GM19328 (cell line): ENCODE measurements around the gene DSCAML1.

ENCODE experiments used
- ATAC-seq: cut with Tn5 transposase; IDR thresholded peaks from one replicate; pipeline ENCODE4 v1.9.1; 2021; ENCODE audit warnings: mild to moderate bottlenecking, moderate library complexity; ENCODE audit not compliant: unreplicated experiment

DSCAML1 gene

DNA sequence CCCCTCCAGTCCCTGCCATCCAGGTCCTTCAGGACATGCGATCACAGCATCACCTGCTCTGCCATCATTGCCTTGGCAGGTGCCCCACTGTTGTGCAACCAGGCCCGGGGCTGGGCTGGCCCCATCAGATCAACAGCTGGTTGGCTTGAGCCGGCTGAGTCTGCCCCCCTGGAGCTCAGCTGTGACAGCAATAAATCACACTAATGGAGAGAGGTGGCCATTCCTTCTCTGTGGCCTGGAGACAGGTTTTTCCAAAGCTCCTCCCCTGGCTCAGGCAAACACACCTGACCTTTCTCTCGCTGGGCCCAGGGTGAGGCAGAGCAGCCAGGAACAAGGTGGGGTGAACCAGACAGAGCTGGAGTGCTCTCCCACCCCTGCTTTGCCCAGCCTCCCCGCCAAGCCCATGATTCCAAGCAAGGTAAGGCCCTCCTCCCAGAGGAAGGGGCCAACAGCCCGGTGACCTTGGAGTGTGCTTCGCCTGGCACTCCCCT lies 36.4 kb upstream of the DSCAML1 start:
- no peak for ATAC-seq

DNA sequence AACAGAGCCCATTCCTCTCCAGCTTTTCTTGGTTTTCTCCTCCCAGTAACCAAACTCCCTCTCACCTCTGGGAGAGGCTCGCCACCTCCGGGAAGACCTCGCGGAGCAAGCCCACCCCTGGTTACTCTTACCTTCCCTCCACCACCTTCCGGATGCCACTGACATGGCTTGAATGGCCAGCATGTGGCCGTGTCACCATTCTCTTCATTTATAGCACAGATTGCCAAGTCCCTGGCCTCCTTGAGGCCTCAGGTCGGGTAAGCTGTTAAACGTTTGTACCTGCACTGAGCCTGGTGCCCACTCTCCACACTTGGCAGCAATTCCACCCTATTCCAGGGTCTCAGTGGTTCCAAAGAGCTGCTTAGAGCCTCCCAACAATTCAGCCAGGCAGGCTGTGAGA lies 35.5 kb upstream of the DSCAML1 start:
- no peak for ATAC-seq

DNA sequence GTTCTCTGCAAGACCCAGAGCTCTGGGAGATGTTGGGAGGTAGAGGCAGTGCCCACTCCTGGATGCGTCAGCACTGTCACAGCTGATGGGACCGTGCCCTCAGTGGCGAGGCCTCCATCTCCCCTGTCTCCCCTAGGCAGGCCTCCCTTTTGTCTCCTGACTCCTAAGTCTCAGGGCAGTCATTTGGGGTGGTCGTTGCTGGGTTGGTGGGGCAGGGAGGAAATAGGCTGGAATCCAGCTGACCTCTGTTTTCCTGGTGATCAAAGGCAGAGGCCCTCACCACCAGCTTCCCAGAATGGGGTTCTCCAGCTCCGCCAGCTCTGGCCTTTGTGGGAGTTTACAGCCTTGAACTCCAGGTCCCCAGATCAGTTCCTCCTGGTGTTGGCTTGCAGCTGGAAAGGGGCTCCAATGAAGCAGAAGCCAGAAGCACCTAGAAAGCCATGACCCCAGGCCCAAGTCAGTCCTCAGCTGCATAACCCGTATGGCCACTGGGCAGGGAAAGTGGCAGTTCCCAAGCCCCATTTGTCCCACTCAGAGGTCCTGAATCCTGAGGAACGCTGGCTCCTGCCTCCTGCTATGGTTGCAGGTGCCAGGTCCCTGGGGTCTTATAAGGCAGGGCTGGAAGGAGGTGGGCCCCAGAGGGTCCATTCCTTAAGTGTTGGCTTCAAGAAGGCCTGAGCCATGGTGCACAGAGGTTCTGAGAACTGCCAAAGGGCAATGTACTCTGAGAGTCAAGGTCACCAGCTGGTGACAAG lies 34.8 kb upstream of the DSCAML1 start:
- ATAC-seq: no peak

GRCh38 chr11:117830674-117831351 lies 33.8 kb upstream of the DSCAML1 start:
- no peak for ATAC-seq

GRCh38 chr11:117830072-117830471 lies 33.1 kb upstream of the DSCAML1 start:
- ATAC-seq: no peak

GRCh38 chr11:117829369-117829725 lies 32.3 kb upstream of the DSCAML1 start:
- ATAC-seq: no peak

DNA sequence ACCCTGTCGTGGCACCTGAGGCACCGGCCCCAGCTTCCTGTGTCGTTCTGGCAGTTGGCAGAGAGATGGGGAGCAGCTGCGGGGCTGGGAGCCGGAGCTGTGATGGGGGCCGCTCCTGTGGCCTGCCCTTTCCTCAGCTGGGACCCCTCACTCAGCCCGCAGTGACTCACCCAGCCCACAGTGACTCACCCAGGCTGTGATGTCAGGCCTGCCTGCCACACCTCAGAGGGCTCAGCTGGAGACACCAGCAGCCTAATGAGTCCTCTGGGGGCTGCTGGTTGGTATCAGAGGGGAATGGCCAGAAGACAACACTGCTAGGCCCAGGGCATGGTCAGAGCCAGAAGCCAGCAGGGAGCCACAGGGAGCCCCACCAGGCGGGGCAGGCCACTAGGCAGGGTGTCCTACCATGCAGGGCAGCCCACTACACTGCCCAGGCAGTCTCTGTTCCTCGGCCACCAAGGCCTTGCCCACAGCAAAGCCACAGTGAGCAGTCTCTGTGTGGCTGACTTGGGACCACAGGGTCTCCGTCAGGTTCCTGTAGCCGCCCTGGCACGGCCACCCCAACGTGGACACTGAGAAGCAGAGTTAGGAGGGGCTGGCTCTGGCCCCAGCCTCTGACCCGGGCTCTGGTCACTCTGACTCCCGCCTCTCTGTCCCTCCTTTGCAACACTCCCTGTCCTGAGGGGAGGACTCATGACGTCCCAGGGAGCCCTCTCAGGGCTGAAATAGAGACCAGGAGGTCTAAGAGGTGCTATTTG lies 31.8 kb upstream of the DSCAML1 start:
- no peak for ATAC-seq

DNA sequence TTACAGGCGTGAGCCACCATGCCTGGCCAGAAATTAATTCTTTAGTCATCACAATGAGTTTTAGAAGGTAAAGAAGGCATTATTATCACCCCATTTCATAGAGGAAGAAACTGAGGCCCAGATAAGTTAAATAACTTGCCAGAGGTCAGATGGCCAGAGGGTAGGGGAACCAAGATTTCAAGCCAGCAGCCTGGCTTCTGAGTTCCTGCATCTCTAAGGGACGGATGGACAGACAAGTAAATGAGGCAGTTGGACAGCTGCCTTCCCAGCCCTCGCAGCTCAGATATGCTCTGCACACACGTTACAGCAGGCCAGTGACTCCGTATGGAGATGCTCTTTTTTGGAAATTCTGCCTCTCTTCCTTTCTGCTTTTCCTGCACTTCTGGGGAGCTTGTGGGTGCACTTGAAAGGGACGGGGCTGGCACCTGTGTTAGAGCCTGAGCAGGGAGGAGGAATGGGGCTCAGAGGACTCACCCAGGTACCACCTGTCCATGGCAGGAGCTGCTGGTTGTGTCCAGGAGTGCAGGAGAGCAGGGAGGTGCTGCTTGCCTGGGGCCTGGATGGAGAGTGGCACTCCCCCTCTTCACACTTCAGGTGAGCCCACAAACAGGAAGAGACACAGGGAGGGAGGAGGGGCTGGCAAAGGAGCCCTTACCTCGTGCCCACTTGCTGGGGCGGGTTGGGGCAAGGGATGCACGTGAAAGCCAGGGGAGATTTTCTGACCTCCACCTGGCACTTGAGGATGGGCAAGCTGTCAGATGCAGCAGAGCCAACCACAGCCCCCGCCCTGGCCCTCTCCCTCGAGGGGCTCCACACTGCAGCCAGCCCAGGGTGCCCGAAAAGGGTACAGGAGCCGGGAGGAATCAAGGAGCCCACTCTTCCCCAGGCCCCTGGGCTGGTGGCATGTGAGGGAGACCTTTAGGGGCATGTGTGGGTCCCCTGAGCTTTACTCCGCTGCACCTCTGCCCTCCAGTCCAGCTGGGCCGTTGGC lies 30.8 kb upstream of the DSCAML1 start:
- ATAC-seq: no peak

DNA sequence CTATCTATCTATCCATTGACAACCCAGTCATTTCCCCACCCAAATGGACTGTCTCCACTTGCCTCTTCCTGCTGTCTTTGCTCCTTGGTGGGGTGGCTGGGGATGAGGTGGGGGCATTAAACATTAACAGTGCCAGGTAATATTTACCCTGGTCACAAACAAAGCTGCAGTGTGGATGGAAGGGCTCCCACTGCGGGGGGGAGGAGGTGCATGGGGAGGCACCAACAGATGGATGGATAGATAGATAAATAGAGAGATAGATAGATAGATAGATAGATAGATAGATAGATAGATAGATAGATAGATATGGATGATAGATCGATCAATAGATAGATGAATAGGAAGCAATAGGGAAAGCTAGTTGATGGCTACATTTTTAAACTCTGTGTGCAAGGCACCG lies 29.8 kb upstream of the DSCAML1 start:
- no peak for ATAC-seq

- ATAC-seq: no peak
Observed at GRCh38 chr11:117826190-117826570, 29.2 kb upstream of the DSCAML1 start.

- no peak for ATAC-seq
Observed at GRCh38 chr11:117825538-117826189, 28.6 kb upstream of the DSCAML1 start.

GRCh38 chr11:117824571-117825537 lies 27.8 kb upstream of the DSCAML1 start, which contains the start of gene FXYD2:
FXYD2 (minus strand) TSS chr11:117824744; CDS start chr11:117824678, 66 bp downstream.
- no peak for ATAC-seq

DNA sequence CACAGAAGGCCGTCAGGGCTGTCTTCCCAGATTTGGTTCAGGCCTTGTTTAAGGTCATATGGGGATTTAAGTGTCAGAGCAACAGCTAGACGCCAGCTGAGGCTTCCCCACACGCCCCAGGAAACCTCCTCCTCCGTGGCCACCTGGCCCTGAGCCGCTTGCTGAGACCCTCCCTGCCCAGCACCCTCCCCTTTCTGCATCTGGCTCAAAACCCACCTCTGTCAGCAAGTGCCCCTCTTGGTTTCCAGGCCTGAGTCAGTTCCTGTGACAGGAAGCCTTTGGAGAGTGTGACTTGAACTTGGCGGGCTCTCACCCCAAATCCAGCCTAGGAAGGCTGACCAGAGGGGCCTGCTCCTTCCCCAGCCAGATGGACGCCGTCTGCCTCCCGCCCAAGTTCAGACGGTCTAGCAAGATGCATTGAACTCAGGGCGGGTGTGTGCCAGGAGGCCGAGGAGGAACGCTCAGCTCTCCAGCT lies 27.0 kb upstream of the DSCAML1 start:
- no peak for ATAC-seq

DNA sequence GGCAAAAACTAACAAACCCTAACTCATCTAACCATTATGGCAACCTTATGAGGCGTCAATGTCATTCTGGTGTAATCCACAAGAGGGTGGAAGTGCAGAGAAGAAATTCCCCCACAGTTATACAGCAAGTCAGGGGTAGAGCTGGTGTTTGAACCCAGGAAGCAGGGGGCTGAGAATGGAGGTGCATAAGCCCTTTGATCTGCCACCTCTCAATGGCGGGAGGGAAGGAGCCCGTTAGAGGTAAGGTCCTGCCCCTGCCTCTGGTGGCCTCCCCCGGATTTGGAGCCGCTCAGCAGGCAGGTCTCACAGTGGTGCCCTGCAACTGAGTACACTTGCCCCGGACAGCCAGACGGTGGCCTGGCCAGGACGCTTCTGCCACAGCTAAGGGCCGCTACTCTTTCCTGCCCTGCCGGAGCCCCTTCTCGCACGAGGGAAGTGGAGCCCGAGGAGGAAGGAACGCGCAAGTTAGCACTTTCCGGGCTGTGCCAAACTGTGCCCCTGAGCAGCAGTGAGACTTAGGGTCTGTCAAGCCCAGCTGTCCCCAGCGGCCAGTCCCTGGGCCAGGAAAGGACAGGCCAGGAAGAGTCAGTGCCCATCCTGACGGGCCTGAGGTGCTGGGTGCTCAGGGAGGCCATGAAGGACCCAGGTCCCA lies 26.4 kb upstream of the DSCAML1 start:
- ATAC-seq: no peak

GRCh38 chr11:117822074-117823033 lies 25.3 kb upstream of the DSCAML1 start:
- no peak for ATAC-seq

DNA sequence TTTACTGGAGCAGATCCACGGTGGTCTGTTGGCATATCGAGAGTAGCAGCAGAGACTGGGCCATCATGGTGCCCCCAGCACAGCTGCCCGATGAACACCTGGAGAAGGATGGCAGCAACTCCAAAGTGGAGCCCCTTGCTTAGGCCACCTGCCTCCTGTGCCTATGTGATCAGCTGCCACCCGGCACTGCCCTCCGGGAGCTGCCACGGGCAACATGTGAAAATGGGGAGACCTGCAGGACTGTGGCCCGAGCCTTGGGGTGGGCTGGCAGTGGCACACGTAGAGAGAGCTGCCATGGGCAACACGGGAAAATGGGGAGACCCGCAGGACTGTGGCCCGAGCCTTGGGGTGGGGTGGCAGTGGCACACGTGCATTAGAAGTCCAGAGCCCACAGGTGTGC lies 24.4 kb upstream of the DSCAML1 start:
- ATAC-seq: no peak

GRCh38 chr11:117820516-117820915 lies 23.5 kb upstream of the DSCAML1 start:
- ATAC-seq: no peak
